Superior temporal gyrus (tissue), 1 donor: ENCODE results near the gene FOXL2.

ENCODE experiments used
- DNase-seq: peaks from one replicate; pipeline ENCODE4 v3.0.0-alpha.2; 2016; ENCODE audit errors: extremely low spot score

Gene FOXL2

DNA sequence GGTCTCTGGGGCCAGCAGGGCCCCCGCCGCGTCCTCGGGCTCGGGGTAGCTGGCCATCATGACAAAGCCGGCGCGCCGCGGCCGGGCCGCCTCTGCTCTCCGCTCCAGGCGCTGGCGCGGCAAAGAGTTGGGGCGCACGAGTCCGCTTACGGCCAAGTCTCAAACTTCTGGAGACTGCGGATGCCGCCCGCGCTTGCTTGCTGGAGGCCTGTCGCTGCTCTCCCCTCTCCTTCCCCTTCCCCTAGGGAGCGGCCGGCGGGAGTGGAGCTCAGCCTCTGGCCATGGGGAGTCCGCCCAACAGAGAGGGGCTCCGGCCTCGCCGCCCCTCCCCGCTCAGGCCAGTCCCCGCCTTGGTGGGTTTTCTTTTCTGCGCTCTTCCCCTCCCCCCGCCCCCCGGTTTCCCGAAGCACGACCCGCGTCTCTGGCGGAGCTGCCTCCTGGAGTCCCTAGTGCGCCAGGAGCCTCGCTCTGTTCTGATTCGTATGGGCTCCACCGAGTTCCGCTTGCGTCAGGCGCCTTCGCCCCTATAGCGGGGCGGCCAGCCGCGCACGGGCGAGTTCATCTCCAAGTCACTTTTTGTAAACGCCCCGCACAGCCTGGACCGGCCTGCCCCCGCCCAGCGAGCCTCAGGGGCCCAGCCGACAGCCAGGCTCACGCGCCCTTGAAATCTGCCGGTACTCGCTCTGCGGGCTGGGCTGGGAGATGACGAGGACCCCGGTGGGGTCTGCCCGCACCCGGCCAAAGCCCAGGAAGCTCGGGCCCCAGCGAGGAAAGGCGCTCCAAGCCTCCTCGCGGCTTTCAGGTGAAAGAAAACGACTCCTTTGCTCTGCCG lies at the start of gene FOXL2, which contains the start of gene FOXL2NB:
FOXL2 (minus strand) TSS at position 475 of the 832 bp plus-strand sequence; CDS start at position 60, 415 bp downstream.
FOXL2NB (plus strand) TSS at position 555 of the 832 bp plus-strand sequence; CDS start at position 703, 148 bp downstream.
- no peak for DNase-seq

- no peak for DNase-seq
Observed at GRCh38 chr3:138995706-138996105, 48.8 kb upstream of the FOXL2 start.

GRCh38 chr3:138987181-138987580 lies 40.2 kb upstream of the FOXL2 start:
- no peak for DNase-seq

DNA sequence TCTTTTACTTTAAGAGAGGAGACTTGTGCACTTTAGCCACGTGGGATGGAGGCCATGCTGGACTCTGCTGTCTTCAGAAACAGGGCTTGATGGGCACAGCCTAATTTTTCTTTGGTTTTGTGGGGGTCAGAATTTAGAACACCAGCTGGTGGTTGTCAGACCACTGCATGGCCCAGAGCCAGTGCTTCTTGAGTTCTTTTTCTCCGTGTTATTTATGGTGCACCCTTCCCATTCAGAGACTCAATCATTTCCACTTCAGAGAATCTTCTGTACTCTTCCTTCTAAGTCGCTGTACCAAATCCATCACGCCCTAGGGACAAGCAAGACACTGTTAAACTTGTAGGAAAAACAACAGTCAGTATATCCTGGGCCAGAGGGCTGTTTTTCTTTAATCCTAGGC lies 39.0 kb upstream of the FOXL2 start:
- DNase-seq = no peak

GRCh38 chr3:138984816-138985215 lies 37.9 kb upstream of the FOXL2 start:
- no peak for DNase-seq

DNA sequence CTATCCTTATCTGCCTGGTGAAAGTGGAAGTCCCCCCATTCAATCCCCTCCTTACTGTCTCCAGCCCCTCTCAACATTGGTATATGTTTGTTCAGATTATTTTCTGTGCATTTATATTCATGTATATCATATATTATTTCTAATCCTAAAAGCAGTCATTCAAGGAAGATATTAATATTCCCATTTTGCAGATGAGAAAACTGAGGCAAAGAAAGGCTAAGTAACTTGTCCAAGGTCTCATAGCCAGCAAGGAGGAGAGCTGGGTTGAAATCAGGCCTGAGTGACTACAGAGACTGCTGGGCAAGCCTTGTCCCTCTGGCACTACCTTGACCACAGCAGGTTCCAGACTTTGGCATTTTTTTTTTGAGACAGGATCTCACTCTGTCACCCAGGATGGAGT lies 29.1 kb upstream of the FOXL2 start:
- no peak for DNase-seq

DNA sequence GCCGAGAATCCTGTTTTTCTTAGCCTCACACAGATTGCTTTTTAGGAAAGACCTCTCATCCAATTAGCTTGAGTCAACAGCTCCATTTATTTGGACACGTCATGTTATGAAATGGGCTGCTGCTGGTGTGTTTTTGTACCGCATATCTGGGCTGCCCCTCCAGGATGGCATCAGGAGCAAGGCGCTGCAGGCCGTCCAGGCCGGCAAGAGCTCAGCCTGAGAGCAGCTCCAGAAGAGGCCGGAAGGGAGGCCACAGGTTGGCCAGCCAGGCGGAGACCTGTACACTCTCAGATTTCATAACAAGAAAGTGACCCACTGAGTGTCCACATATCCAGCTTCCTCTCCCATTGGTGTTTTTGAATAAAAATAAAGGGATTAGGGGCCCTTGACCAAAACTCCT lies 28.4 kb upstream of the FOXL2 start:
- no peak for DNase-seq

- no peak for DNase-seq
Observed at GRCh38 chr3:138974462-138974861, 27.5 kb upstream of the FOXL2 start.

DNA sequence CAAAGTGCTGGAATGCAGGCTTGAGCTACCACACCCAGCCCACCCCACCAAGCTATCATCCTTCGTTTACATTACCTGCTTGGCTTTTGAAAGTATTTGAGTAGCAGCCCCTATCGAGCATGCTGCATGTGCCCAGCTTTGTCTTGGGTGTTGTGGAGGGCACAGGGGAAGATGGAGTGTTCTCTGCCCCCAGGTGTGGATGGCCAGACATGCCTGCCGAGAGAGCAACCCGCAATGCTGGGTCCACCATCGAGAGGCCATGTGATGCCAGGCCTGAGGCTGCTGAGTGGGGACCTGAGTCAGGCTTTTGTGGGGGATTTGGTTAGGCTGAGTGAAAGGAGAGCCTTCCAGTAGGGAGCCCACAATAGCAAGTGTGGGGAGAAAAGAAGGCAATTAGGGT lies 26.0 kb upstream of the FOXL2 start:
- no peak for DNase-seq

DNA sequence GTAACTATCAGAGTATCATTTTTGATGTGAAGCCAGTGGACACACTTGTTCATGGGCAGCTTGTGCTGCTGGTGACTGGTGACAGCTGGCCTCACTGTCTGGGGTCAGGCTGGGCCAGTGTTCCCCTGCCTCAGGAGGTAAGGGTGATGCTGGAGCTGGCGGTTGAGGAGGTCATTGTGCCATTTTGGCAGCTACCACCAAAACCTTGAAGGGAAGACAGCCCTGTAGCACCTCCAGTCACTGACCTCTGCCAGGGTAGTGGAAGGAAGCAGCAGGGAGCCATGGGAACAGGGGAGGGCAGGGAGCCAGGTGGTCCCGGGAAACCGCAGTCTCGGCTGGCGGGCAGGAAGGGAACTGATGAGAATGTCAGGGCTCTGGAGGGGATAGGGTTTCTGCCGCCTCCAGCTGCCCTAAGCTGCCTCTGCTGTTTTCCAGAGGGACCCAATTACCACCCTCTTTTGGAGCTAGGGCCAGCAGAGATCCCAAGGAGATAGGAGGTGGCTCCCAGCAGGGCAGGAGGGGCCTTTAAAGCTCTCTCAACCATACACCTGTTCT lies 24.9 kb upstream of the FOXL2 start:
- no peak for DNase-seq

- DNase-seq = no peak
Observed at GRCh38 chr3:138964923-138965322, 18.0 kb upstream of the FOXL2 start.

DNA sequence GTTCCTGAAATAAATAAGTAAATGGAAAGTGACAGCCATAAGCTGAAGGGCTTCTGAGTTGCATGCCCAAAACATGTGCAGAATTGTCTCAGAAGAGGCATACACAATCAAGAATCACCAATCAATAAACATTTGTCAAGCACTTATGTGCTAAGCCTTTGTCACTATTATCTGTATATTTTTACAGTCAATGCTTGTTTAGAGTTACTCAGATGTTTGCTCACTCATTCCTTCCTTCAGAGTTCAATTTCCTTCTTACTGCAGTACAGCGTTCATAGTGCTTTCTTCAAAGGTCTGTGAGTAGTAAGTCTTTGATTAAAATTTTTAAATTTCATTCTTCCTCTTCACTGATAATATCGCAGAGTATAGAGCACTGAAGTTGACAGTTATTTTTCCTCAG lies 17.3 kb upstream of the FOXL2 start:
- DNase-seq = no peak

DNA sequence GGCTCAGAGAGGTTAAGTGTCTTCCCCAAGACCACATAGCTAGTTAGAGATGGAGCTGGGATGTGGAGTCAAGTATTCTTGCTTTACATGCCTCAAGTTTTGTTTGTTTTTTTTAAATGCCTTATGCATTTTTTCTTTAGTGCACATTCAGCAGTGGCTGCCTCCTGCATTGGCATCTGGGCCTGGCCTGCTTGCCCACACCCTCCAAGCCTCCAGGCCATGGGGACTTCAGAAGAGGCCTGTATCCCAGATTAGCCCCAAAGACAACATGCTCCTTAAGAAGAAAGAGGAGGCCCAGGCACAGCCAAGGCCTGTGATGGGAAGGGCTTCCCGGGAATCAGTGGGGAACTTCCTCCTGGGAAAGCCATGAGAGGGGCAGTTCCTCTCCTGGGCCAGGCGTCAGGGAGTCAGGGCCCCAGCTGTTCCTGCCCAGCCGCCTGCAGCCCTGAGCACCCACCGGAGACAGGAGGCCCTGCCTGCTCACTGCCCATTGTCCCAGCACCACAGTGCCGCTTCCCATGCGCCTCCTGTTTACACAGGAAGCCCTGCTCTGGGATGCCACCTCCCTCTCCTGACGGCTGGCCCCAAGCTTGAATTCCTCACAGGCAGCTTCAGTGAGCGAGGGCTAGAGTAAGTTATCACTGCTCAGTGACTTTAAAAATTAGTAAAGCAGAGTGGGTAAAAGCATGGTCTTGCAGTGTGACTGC lies 16.1 kb upstream of the FOXL2 start:
- DNase-seq = no peak

DNA sequence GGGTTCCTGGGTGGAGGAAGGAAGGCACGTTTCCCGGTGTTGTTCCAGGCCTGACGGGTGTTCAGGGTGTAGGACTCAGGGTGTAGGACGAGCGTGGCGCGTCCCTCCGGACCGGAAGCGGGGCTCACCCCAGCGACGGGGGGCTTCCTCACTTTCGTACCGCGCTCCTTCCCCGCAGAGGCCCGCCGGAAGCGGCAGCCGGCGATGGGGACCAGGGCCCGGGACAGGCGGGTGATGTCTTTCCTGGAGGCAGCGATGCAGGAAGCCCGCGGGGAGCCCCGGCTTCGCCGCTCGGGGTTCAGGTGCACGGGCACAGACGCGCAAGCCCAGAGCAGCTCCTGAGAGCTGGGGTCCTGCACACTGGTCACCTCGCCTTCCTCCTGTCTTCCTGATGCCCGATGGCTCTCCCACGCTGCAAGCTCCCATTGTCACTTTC lies 13.5 kb upstream of the FOXL2 start:
- DNase-seq = no peak

DNA sequence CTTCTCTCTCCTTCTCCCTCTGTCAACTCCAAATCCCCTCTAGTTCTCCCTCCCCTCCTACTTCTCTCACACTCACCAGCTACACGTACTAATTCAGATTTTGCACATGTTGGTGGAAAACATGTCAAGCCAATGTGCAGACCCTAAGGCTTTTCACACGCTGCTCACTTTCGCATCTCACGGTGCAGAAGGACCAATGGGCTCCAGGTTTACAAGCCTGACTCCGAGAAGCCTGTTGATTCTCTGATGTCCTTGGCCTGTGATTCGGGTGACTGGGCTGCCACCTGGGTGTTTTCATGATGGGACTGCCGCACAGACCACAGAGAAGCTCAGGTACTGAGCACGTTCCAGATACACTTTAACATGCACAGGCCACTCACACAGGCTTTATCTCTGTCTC lies 3.8 kb upstream of the FOXL2 start:
- DNase-seq = no peak

DNA sequence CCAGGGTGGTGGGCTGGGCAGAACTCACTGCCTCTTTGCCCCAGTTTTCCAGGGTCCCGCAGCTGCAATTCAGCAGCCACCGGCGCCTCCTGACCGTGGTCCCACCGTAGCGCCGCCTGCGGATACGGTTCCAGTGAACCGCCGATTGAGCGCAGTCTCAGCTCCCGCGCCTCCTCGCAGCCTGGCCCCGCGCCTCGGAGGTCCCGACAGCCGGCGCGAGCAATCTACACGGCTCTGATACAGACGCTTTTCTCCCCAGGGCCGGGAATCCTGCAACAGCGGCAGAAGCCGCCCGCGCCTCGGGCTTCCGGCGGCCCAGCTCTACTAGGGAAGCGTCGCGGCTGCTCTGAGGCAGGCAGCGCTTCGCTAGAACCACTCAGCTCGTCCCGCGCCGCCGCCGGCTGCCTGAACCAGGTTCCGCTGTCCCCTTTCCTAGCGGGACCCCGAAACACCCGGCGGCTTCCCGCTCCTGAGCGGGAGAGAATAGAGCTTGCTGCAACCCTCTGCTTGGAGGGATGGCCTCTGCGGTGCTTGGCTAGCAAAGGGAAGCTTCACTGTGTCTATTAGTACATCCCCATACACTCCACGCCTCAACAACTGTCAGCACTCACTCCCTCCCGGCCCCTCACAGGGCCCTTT lies 3.2 kb upstream of the FOXL2 start:
- DNase-seq = peak; percentile 10

- DNase-seq = no peak
Observed at GRCh38 chr3:138949445-138950005, 2.6 kb upstream of the FOXL2 start.

- no peak for DNase-seq
Observed at GRCh38 chr3:138949002-138949418, 2.1 kb upstream of the FOXL2 start.

DNA sequence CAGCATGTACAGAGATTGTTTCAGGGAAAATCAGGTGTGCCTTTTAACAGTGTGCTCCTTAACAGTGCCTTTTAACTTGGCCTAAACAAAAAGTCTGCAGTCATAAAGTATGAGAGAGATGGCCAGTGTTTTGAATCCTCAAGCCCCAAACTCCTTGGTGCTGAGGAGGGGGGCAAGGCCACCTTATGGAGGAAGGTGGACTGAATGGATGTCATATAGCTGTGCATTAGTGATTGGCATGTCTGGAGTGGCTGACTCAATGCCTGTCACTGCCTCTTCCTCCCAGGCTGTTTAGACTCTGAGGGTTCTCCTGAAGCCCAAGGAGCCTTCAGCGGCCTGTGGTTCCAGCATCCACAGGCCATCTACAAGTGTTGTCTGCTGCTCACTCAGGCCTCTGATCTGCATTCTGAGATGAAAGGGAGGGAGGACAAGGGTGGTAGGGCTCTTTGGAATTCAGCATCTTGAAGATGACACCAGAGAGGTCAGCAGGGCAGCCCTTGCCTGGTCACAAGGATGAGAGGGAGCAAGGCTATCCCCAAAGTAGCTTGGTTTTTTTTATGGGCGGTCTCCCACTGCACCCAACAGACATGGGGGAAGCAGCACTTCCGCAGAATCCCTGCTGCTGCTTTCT lies 1.5 kb upstream of the FOXL2 start:
- no peak for DNase-seq

DNA sequence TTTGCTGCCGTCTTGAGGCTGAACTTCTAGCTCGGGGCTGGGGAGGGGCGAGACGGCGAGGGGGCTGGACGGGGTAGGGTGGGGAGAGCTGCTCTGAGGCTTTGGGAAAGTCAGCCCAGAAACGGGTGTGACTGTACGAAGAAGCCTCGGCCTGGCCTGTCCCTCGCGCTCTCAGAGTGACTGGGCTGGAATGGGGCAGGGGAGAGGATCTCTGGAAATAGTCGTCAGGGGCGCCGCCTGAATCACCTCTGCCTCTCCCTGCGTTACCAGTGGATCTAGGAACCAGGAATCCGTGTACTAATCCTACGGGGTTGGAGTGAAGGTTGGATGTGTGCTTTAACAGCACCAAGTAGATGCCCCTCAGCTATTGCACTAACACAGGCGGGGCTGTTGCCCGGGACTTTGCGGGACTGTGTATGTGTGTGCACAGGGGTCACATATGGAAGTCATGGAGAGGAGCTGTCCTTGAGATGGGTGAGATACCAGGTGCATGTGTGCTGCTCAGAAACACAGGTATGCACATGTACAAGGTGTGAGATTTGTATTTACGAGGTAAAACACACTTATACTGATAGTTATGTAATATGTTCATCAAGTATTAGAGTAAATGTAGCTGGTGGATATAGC lies 671 bp upstream of the FOXL2 start:
- DNase-seq = no peak
